ENCODE measurements around the gene RHBG. TPM values are rescaled to one million over a fixed set of nuclear protein-coding genes. Genes with fewer than 3 reads are reported as not detected.
A peak's percentile ranks its signal among the peaks of the same experiment; 100 is the strongest.

The RHBG gene
- total RNA-seq, 2 experiments from 2014 or later, result not detected

DNA sequence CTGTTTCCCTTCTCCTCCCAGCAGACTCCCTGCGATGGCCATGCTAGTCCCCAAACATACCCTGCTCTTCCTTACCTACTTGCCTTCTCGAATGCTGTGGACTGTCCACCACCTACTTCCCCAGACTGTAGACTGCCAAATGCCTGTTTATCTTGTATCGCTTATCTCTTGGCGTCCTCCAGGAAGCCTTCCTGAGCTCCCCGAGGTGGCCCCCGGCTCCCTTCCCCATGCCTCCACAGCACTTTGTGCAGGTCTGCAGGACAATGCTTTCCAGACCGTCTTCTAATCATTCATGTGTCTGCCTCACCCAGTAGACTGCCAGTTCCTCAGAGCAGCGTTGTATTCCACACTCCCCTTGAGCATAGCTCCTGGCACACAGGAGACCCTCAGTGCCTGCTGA, 41.7 kb downstream of the RHBG start:
- Mint-ChIP-seq H3K9me3 (no peaks in the 10 kb centered on the region), H3K36me3 (no peaks in the 10 kb centered on the region), H3K4me1 (no peaks in the 10 kb centered on the region), H3K4me3 (no peak overlapping the region), H3K27ac (no peak overlapping the region), H3K27me3 (peaks cover 31% of the 10 kb centered on the region)
- POLR2A ChIA-PET, result no interaction called here
- ATAC-seq (ENCODE audit: low read depth), result no peak
- DNase-seq, result no peak

- no peak overlapping the region for H3K4me3 Mint-ChIP-seq
- H3K4me1 Mint-ChIP-seq, result no peaks in the 10 kb centered on the region
- no peak for ATAC-seq (ENCODE audit: low read depth)
- DNase-seq, result no peak
- H3K9me3 Mint-ChIP-seq, result no peaks in the 10 kb centered on the region
- H3K36me3 Mint-ChIP-seq, result no peaks in the 10 kb centered on the region
- H3K27ac Mint-ChIP-seq, result no peak overlapping the region
- POLR2A ChIA-PET, result no interaction called here
- peaks cover 39% of the 10 kb centered on the region for H3K27me3 Mint-ChIP-seq
Observed at GRCh38 chr1:156412653-156413321, 43.8 kb downstream of the RHBG start.

DNA sequence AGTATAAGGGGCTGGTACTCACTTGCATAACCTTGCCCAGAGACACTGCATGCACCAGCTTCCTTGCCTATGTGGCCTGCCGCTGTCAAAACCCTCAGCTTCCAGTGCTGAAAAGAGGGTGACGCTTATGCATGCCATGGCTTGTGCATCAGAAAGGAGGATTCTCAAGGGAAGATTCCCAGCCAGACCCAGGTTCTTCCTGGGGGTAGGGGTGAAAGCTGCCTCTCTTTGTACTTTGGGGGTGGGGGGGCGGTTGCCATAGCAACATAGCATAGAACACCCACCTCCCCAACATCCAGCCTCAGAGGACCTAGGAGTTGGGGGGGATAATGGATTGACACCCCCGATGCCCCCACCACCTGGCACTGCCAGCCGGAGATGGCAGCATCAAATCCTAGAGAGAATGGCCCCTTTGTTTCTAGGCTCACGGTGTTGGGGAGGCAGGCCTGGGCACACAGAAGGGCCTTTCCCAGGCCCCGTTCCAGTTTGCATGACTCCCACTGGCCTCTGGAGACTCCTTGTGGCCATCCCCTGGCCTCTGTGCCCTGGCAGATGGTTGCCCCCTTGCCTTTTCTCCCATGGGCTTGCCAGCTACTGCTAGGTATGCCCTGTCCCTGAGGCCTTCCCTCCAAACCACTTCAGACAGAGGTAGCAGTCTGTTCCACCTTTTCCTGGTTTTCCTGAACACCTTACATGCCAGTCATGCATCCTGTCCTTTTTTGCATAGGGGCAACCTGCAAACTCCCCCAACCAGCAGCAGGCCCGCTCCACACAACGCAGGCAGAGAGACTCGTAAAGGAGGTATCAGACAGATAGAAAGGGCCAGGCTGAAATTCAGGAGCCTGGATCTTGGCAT, 44.6 kb downstream of the RHBG start:
- H3K27me3 Mint-ChIP-seq, result peaks cover 47% of the 10 kb centered on the region
- POLR2A ChIA-PET, result no interaction called here
- ATAC-seq (ENCODE audit: low read depth), result no peak
- DNase-seq, result no peak
- no peak overlapping the region for H3K4me3 Mint-ChIP-seq
- no peaks in the 10 kb centered on the region for H3K4me1 Mint-ChIP-seq
- H3K36me3 Mint-ChIP-seq, result no peaks in the 10 kb centered on the region
- H3K9me3 Mint-ChIP-seq, result no peaks in the 10 kb centered on the region
- no peak overlapping the region for H3K27ac Mint-ChIP-seq

- no peak for ATAC-seq (ENCODE audit: low read depth)
- no peaks in the 10 kb centered on the region for H3K4me1 Mint-ChIP-seq
- no peaks in the 10 kb centered on the region for H3K9me3 Mint-ChIP-seq
- POLR2A ChIA-PET, result no interaction called here
- DNase-seq, result peak; percentile 65
- H3K4me3 Mint-ChIP-seq, result no peak overlapping the region
- peaks cover 56% of the 10 kb centered on the region for H3K27me3 Mint-ChIP-seq
- H3K36me3 Mint-ChIP-seq, result no peaks in the 10 kb centered on the region
- no peak overlapping the region for H3K27ac Mint-ChIP-seq
Observed at GRCh38 chr1:156414461-156415064, 45.6 kb downstream of the RHBG start.

GRCh38 chr1:156416993-156417392, 48.0 kb downstream of the RHBG start:
- Mint-ChIP-seq H3K9me3 (no peaks in the 10 kb centered on the region), H3K27ac (no peak overlapping the region), H3K36me3 (no peaks in the 10 kb centered on the region), H3K4me1 (peaks cover 8% of the 10 kb centered on the region), H3K27me3 (peaks cover 67% of the 10 kb centered on the region), H3K4me3 (no peak overlapping the region)
- ATAC-seq (ENCODE audit: low read depth) (no peak), DNase-seq (no peak)
- POLR2A ChIA-PET, result no interaction called here

GRCh38 chr1:156417401-156418020, 48.5 kb downstream of the RHBG start:
- Mint-ChIP-seq H3K27ac (no peak overlapping the region), H3K27me3 (peaks cover 71% of the 10 kb centered on the region), H3K4me3 (no peak overlapping the region), H3K4me1 (peaks cover 8% of the 10 kb centered on the region), H3K36me3 (no peaks in the 10 kb centered on the region), H3K9me3 (no peaks in the 10 kb centered on the region)
- POLR2A ChIA-PET, result no interaction called here
- no peak for DNase-seq
- ATAC-seq (ENCODE audit: low read depth), result no peak

- DNase-seq, result no peak
- Mint-ChIP-seq H3K36me3 (no peaks in the 10 kb centered on the region), H3K9me3 (no peaks in the 10 kb centered on the region), H3K27me3 (peaks cover 81% of the 10 kb centered on the region), H3K4me1 (peaks cover 8% of the 10 kb centered on the region), H3K4me3 (no peak overlapping the region), H3K27ac (no peak overlapping the region)
- POLR2A ChIA-PET, result no interaction called here
- no peak for ATAC-seq (ENCODE audit: low read depth)
Observed at GRCh38 chr1:156418416-156419070, 49.5 kb downstream of the RHBG start.

DNA sequence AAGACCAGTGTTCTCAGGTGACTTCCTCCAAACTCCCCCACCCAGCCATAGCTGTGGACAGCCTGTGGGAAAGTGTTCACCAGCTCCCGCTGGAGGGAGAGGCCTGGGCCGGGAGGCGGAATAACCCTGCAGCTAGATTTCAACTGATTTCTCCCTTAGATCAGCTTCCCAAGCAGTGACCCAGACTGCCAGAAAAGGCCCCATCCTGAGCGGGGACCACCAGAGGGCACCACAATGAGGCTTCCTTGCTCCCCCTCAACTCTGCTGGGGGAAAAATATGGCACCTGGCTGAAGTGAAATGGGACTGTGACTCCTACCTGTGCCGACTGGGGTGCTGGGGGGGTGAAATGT, 50.8 kb downstream of the RHBG start:
- Mint-ChIP-seq H3K36me3 (no peaks in the 10 kb centered on the region), H3K27ac (no peak overlapping the region), H3K4me1 (peaks cover 8% of the 10 kb centered on the region), H3K4me3 (peak overlapping the region; percentile 85), H3K27me3 (peaks cover 91% of the 10 kb centered on the region), H3K9me3 (no peaks in the 10 kb centered on the region)
- DNase-seq (peak; percentile 49), ATAC-seq (ENCODE audit: low read depth) (peak; percentile 21)
- POLR2A ChIA-PET, result no interaction called here

DNA sequence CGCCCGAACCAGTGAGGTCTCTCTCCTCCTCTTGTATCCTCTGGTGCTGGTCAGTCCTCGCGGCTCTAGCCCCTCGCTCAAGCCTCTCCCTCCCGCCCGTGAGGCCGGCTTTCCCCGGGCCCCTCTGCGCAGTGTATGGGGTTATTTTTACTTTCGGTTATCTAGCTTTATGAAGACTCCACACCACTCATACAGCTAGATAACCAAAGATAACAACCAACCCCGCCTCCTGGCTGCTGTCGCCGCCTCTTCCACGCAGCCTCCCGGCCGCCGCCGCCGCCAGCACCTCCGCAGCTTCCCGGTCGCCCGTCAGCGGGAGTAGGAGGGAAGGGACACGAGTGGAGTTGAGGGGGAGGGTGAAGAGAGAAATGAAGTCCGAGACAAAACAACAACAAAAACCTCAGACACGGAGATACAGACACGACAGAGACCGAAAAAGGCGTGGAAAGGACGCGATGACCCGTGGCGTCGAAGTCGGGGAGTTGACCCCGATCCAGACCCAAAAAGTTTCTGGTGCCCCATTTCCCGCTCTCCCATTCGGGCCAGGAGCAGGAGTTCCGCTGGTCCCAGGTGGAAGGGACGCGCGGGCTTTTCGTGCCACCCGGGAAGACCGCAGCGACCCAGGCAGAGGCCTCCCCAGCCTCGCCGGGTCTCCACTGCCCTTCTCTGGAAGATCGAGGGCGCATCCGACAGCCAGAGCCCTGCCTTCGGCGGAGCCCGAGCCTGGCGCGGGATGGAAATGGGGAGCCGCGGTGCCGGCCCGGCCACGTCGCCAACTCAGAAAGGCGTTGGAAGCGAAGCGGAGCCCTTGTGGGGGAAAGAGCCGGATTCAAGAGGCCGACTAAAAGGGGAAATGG, 51.4 kb downstream of the RHBG start:
- Mint-ChIP-seq H3K4me3 (peak overlapping the region; percentile 85), H3K36me3 (no peaks in the 10 kb centered on the region), H3K27ac (peak overlapping the region; percentile 13), H3K9me3 (no peaks in the 10 kb centered on the region), H3K4me1 (peaks cover 8% of the 10 kb centered on the region), H3K27me3 (peaks cover 90% of the 10 kb centered on the region)
- ATAC-seq (ENCODE audit: low read depth) (peak; percentile 66), DNase-seq (peak; percentile 44)
- POLR2A ChIA-PET, result no interaction called here

DNA sequence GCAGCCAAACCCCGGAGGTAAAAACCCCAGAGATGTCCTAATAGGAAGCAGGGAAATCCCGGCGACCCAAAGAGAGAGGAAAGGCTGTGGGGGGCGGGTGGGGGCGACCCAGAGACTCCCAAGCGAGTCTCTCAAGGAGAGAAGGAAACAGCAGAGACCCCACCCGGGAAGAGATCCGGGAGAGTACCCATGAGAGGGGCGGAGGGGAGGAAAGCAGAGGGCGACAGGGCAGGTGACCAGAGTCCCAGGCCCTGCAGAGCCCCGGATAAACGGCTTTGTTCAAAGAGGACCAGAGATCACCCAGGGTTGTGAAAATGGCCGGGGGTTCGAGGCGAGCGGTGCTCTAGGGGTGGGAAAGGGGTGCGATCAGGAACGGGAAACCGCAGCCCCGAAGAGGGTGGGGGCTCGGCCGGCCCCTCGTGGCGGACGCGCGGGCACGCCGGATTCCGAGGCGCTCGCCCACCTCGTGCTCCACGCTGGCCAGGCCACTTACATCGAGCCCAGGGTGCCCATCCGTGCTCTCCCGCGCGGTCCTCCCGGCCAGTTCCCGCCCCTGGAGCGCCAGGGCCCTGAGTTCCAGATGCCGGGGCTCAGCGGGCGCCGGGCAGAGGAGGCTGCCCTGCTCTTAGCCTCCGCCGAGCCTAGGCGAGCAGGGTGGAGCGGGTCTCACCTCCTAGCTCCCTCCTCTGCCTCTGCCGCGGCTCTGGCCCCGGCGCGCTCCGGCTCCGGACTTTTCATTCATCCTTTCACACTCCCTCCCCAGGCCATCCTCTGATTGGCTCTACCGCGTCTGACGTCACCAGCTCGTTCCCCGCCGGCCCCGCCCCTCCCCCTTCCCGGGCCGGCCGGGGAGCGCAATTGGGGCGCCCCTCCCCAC, 52.3 kb downstream of the RHBG start:
- H3K9me3 Mint-ChIP-seq, result no peaks in the 10 kb centered on the region
- no peaks in the 10 kb centered on the region for H3K36me3 Mint-ChIP-seq
- H3K4me3 Mint-ChIP-seq, result peak overlapping the region; percentile 85
- peak; percentile 84 for ATAC-seq (ENCODE audit: low read depth)
- peaks cover 91% of the 10 kb centered on the region for H3K27me3 Mint-ChIP-seq
- DNase-seq, result peak; percentile 72
- H3K4me1 Mint-ChIP-seq, result peaks cover 8% of the 10 kb centered on the region
- no peak overlapping the region for H3K27ac Mint-ChIP-seq
- POLR2A ChIA-PET, result interaction anchor here (1.4 kb wide), 1 partner anchor 35 kb away, joined by 5 read pairs; no protein-coding TSS in a partner anchor

GRCh38 chr1:156421939-156422601, 53.1 kb downstream of the RHBG start:
- H3K27me3 Mint-ChIP-seq, result peaks cover 93% of the 10 kb centered on the region
- DNase-seq (no peak), ATAC-seq (ENCODE audit: low read depth) (no peak)
- H3K27ac Mint-ChIP-seq, result no peak overlapping the region
- H3K4me3 Mint-ChIP-seq, result peak overlapping the region; percentile 62
- H3K4me1 Mint-ChIP-seq, result peaks cover 8% of the 10 kb centered on the region
- H3K9me3 Mint-ChIP-seq, result no peaks in the 10 kb centered on the region
- POLR2A ChIA-PET, result interaction anchor here (1.4 kb wide), 1 partner anchor 36 kb away, joined by 5 read pairs; no protein-coding TSS in a partner anchor
- H3K36me3 Mint-ChIP-seq, result no peaks in the 10 kb centered on the region

Data from activated naive CD8-positive, alpha-beta T cell treated with anti-CD3 and anti-CD28 coated beads, Interleukin-2, amount 10 ng/mL, durations not matched to agents 7 days and 5 days (primary cell).